Endodermal cell (in vitro differentiated cells): Measurements from ENCODE around the gene CDH20. TPM values are rescaled to one million over a fixed set of nuclear protein-coding genes. Genes with fewer than 3 reads are reported as not detected.
A peak's percentile ranks its signal among the peaks of the same experiment; 100 is the strongest.

Source experiments
- DNase-seq: peaks from one replicate; pipeline ENCODE4 v3.0.0-alpha.2; 2017
- H3K27ac ChIP-seq: 2 replicates; pipeline ENCODE4 v1.5.1; 2013; ENCODE audit warnings: mild to moderate bottlenecking, low read depth, low read length, moderate library complexity
- H3K27me3 ChIP-seq: 2 replicates; pipeline ENCODE4 v1.6.1; 2013; ENCODE audit warnings: mild to moderate bottlenecking, low read length, moderate library complexity; ENCODE audit not compliant: insufficient read depth, control insufficient read depth, poor library complexity, severe bottlenecking
- H3K36me3 ChIP-seq: 2 replicates; pipeline ENCODE4 v1.7.0; 2013; ENCODE audit warnings: mild to moderate bottlenecking, low read length, moderate library complexity; ENCODE audit not compliant: control insufficient read depth, insufficient read depth
- H3K4me1 ChIP-seq: one replicate; pipeline ENCODE4 v1.7.0; 2013; ENCODE audit warnings: low read length; ENCODE audit not compliant: control insufficient read depth, insufficient read depth
- H3K4me3 ChIP-seq: 2 replicates; pipeline ENCODE4 v1.5.1; 2013; ENCODE audit warnings: mild to moderate bottlenecking, low read length, moderate library complexity
- H3K9ac ChIP-seq: 2 replicates; pipeline ENCODE4 v1.6.1; 2013; ENCODE audit warnings: mild to moderate bottlenecking, low read length, moderate library complexity; ENCODE audit not compliant: poor library complexity, severe bottlenecking; ENCODE audit errors: extremely low read depth
- H3K9me3 ChIP-seq: 2 replicates; pipeline ENCODE4 v1.6.1; 2013; ENCODE audit warnings: mild to moderate bottlenecking, low read length, moderate library complexity; ENCODE audit not compliant: control insufficient read depth
- H3K27ac Mint-ChIP-seq: 2 replicates; pipeline ENCODE4 v1.8.0; 2020; ENCODE audit warnings: mixed read lengths
- H3K27me3 Mint-ChIP-seq: 2 replicates; pipeline ENCODE4 v1.8.0; 2021; ENCODE audit warnings: mild to moderate bottlenecking, mixed read lengths; ENCODE audit not compliant: insufficient read depth
- H3K36me3 Mint-ChIP-seq: 2 replicates; pipeline ENCODE4 v1.8.0; 2020; ENCODE audit warnings: low read depth, mixed read lengths
- H3K4me1 Mint-ChIP-seq: 2 replicates; pipeline ENCODE4 v1.8.0; 2020; ENCODE audit warnings: mixed read lengths
- H3K4me3 Mint-ChIP-seq: 2 replicates; pipeline ENCODE4 v1.8.0; 2020; ENCODE audit warnings: mild to moderate bottlenecking, moderate library complexity, mixed read lengths
- H3K9me3 Mint-ChIP-seq: 2 replicates; pipeline ENCODE4 v1.8.0; 2020; ENCODE audit warnings: mild to moderate bottlenecking, mixed read lengths
- WGBS, 2 experiments: methylation state at CpG; one replicate each; pipeline versions ENCODE4 v1.1.5 to v1.1.7; 2013; ENCODE audit warnings: missing lambda C conversion rate in 2 of 2, mixed read lengths in 1 of 2; ENCODE audit not compliant: insufficient coverage in 1 of 2, insufficient read length in 1 of 2; 5-methylcytosine and 5-hydroxymethylcytosine counted together
- total RNA-seq, 2 donors: library from RNA; stranded (reverse); fragmentation: NEBNext Ultra II Directional in 1 of 2; extraction: Animal tissue kit (Norgen Biotek cat#: 25700) in 1 of 2; gene quantifications; 2 replicates in 1 of 2; 3 replicates in 1 of 2; pipeline ENCODE4 v1.2.1, GENCODE V29; 2021
- TF ChIP-seq, protein P1 (sequence below): fragments of 200-600 bp; sonication (generic); conservative IDR thresholded peaks from 2 replicates; pipeline ENCODE4 v1.5.0; 2021; ENCODE audit warnings: antibody characterized with exemption, mild to moderate bottlenecking

Gene CDH20
- total RNA-seq, 2 donors from 2014 or later = 0.11 to 0.75 TPM

DNA sequence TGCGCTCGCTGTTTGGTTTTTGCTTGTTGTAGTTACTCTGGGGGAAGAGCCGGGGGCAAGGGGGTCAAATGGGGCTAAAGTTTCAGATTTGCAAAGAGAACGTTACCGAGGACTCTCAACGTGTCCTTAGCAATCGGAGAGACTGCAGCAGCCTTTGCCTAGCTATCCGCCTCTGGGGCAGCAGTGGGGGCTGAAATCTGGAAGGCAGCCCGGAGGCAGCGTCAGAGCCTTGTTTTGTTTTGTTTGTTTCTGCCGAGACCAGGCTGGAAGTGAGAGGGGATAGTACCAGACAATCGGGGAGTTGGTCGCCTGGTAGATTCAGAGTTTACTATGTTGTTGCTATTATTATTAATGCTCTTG, 1.2 kb downstream of the CDH20 start:
- TF ChIP-seq, protein P1, sequence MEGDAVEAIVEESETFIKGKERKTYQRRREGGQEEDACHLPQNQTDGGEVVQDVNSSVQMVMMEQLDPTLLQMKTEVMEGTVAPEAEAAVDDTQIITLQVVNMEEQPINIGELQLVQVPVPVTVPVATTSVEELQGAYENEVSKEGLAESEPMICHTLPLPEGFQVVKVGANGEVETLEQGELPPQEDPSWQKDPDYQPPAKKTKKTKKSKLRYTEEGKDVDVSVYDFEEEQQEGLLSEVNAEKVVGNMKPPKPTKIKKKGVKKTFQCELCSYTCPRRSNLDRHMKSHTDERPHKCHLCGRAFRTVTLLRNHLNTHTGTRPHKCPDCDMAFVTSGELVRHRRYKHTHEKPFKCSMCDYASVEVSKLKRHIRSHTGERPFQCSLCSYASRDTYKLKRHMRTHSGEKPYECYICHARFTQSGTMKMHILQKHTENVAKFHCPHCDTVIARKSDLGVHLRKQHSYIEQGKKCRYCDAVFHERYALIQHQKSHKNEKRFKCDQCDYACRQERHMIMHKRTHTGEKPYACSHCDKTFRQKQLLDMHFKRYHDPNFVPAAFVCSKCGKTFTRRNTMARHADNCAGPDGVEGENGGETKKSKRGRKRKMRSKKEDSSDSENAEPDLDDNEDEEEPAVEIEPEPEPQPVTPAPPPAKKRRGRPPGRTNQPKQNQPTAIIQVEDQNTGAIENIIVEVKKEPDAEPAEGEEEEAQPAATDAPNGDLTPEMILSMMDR = no peak
- 7 to 11% methylated on average over 8 to 13 of the region's 13 CpGs for WGBS, 2 experiments
- no peaks in the 10 kb centered on the region for H3K9me3 Mint-ChIP-seq
- Histone ChIP-seq H3K9ac (peak overlapping the region; percentile 26), H3K4me1 (no peaks in the 10 kb centered on the region), H3K27me3 (peaks cover 40% of the 10 kb centered on the region), H3K36me3 (no peaks in the 10 kb centered on the region), H3K27ac (no peak overlapping the region), H3K4me3 (peak overlapping the region; percentile 84), H3K9me3 (no peaks in the 10 kb centered on the region)
- H3K4me1 Mint-ChIP-seq = peaks cover 11% of the 10 kb centered on the region
- H3K27me3 Mint-ChIP-seq = peaks cover 45% of the 10 kb centered on the region
- no peak for DNase-seq
- H3K36me3 Mint-ChIP-seq = no peaks in the 10 kb centered on the region
- no peak overlapping the region for H3K27ac Mint-ChIP-seq
- peak overlapping the region; percentile 70 for H3K4me3 Mint-ChIP-seq

DNA sequence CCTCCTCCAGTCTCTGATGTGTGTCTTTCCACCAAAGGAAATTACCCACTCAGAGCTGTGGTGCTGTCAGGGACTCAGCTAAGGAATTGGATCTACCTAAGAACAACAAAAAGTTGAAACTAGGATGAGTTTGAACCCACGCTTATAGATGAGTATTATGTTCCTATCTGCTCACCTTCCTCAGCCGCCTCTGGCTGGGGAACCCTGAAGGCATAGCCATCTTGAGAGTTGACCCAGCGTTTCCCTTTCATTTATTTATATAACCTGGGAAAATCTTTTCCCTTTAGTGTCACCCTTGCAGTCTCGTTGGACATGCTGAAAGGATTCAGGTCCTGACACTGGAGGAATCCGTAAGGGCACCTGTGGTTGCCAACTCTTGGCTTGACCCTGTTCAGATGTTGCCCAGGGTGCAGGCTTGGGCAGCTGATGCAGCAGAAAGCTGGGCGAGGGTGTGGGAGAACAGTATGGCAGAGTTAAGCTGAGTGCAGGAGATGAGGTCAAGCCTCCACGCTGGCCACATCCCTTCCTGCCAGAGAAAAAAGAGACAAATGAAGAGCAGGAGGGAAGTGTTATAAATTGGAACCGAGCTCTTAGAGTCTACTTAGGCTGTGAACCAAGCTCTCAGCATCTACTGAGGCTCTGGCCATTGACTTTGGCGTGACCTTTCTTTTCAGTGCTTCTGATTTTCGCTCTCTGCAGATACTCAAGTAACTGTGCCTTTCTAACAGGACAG, 1.9 kb downstream of the CDH20 start:
- Mint-ChIP-seq H3K27me3 (peaks cover 45% of the 10 kb centered on the region), H3K36me3 (no peaks in the 10 kb centered on the region), H3K4me3 (peak overlapping the region; percentile 70), H3K4me1 (peaks cover 11% of the 10 kb centered on the region), H3K9me3 (no peaks in the 10 kb centered on the region), H3K27ac (no peak overlapping the region)
- Histone ChIP-seq H3K27ac (no peak overlapping the region), H3K27me3 (peaks cover 40% of the 10 kb centered on the region), H3K4me3 (peak overlapping the region; percentile 84), H3K36me3 (no peaks in the 10 kb centered on the region), H3K4me1 (no peaks in the 10 kb centered on the region), H3K9me3 (no peaks in the 10 kb centered on the region), H3K9ac (no peak overlapping the region)
- DNase-seq = no peak
- TF ChIP-seq, protein P1 = no peak
- WGBS, 2 experiments = 88 to 90% methylated on average over 9 to 10 of the region's 10 CpGs

DNA sequence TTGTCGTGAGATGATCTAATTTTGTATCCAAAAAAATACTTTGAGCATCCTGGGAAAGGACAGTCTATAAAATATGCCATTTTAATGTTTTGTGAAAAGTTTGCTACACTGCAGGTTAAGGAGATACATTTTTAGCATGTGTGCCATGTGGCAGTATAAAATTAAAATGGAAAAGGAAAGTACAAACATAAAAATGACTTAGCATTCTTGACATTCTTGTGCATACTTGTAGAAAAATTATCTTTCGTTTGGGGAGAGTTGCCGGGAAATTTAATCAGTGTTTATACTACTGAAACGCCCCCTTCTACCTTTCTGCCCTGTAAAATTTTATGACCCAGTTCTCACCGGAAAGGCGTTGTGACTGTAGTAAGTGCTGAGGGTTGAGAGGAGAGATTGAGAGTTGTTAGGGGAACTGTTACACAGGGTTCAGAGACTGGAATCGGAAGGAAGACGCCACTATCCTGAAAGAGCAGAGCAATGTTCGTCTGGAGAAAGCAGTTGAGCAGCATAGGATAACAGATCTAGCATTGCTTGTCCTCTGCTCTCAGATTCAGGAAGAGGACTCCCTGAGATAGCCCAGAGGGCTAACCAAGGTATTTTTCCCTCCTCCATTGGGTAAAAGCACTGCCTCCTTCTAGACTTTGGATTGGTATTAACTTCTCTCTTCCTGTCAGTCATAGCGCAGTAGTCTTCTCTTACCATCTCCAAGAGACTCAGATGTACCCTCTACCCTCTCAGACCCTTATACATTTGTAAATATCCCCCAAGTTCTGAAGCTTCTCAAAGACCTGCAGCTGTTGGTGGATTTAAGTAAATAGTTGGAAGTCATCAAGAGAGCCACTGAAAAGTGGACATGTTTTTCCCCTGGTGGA, 2.7 kb downstream of the CDH20 start:
- H3K4me3 ChIP-seq = peak overlapping the region; percentile 9
- H3K4me1 ChIP-seq = no peaks in the 10 kb centered on the region
- H3K27me3 ChIP-seq = peaks cover 40% of the 10 kb centered on the region
- H3K36me3 Mint-ChIP-seq = no peaks in the 10 kb centered on the region
- peaks cover 45% of the 10 kb centered on the region for H3K27me3 Mint-ChIP-seq
- no peak for DNase-seq
- no peak overlapping the region for H3K27ac ChIP-seq
- no peaks in the 10 kb centered on the region for H3K9me3 ChIP-seq
- 88 to 93% methylated on average over 8 to 10 of the region's 10 CpGs for WGBS, 2 experiments
- H3K9me3 Mint-ChIP-seq = no peaks in the 10 kb centered on the region
- peaks cover 11% of the 10 kb centered on the region for H3K4me1 Mint-ChIP-seq
- H3K36me3 ChIP-seq = no peaks in the 10 kb centered on the region
- H3K4me3 Mint-ChIP-seq = no peak overlapping the region
- H3K9ac ChIP-seq = no peak overlapping the region
- TF ChIP-seq, protein P1 = no peak
- H3K27ac Mint-ChIP-seq = no peak overlapping the region
